SK-N-MC (cell line): ENCODE data around the gene SLC15A2.

Experiments used
- EZH2 ChIP-seq: fragments of 200-600 bp; sonication (generic); IDR thresholded peaks from one replicate; pipeline ENCODE4 v1.6.1; 2017; ENCODE audit warnings: antibody characterized with exemption
- FOXP2 ChIP-seq: optimal IDR thresholded peaks from 2 replicates; pipeline ENCODE3; 2011; ENCODE audit warnings: mild to moderate bottlenecking, moderate library complexity; ENCODE audit not compliant: insufficient read depth; ENCODE audit errors: extremely low read length, control extremely low read depth
- POLR2AphosphoS5 ChIP-seq: IDR thresholded peaks from 2 replicates; pipeline ENCODE4 v1.6.1; 2012; ENCODE audit warnings: mild to moderate bottlenecking, low read depth, low read length, borderline replicate concordance

- TF ChIP-seq EZH2 (no peak), POLR2AphosphoS5 (no peak), FOXP2 (no peak)
Observed at GRCh38 chr3:121943431-121943830, 49.2 kb downstream of the SLC15A2 start.
